Stomach (tissue), 9 donors: ENCODE data around the gene ZNF716. TPM values are rescaled to one million over a fixed set of nuclear protein-coding genes. Genes with fewer than 3 reads are reported as not detected.
"Not testable (repeated sequence)": the region's sequence is repeated elsewhere in the genome, so short reads cannot be mapped to it uniquely, and the experiment has no call there.

Experiments
- DNase-seq, 2 donors: peaks; one replicate each; pipeline versions ENCODE4 v3.0.0 to v3.0.0-alpha.2; 2013 to 2019
- H3K27ac ChIP-seq, 5 donors: fragments of 200-600 bp in 4 of 5; sonication (generic) in 4 of 5; one replicate each; pipeline ENCODE4 v1.5.1; 2013 to 2019; ENCODE audit warnings: mild to moderate bottlenecking in 1 of 5, moderate library complexity in 1 of 5
- H3K27me3 ChIP-seq, 3 donors: fragments of 200-600 bp; sonication (generic); one replicate each; pipeline ENCODE4 v1.5.1; 2017 to 2019; ENCODE audit warnings: mixed run types in 1 of 3
- H3K36me3 ChIP-seq, 4 donors: fragments of 200-600 bp; sonication (generic); 1 replicate in 3 of 4; 2 replicates in 1 of 4; pipeline ENCODE4 v1.5.1; 2016 to 2019
- H3K4me1 ChIP-seq, 4 donors: fragments of 200-600 bp; sonication (generic); one replicate each; pipeline ENCODE4 v1.5.1; 2016 to 2019
- H3K4me3 ChIP-seq, 4 donors: fragments of 200-600 bp; sonication (generic) in 3 of 4; one replicate each; pipeline ENCODE4 v1.5.1; 2016 to 2019; ENCODE audit warnings: mild to moderate bottlenecking in 1 of 4
- H3K9me3 ChIP-seq, 4 donors: fragments of 200-600 bp; sonication (generic); one replicate each; pipeline ENCODE4 v1.5.1; 2016 to 2019
- CTCF ChIP-seq, 7 experiments: fragments of 450-650 bp in 4 of 7; fragments of 200-600 bp in 3 of 7; sonication (generic) in 3 of 7; IDR thresholded peaks; one replicate each; pipeline ENCODE4 v1.5.1; 2016 to 2019; ENCODE audit warnings: antibody characterized with exemption in 7 of 7, control low read depth in 2 of 7, mild to moderate bottlenecking in 1 of 7
- EP300 ChIP-seq: sonication (generic); formaldehyde crosslinking; IDR thresholded peaks from one replicate; pipeline ENCODE4 v1.6.1; 2017; ENCODE audit warnings: antibody characterized with exemption
- POLR2A ChIP-seq, 4 donors: fragments of 450-650 bp; IDR thresholded peaks; one replicate each; pipeline ENCODE4 v1.6.1; 2016; ENCODE audit warnings: antibody characterized with exemption in 4 of 4, control low read depth in 2 of 4, mild to moderate bottlenecking in 1 of 4, moderate library complexity in 1 of 4
- POLR2AphosphoS5 ChIP-seq, 3 donors: sonication (generic); formaldehyde crosslinking; IDR thresholded peaks; one replicate each; pipeline ENCODE4 v1.6.1; 2016; ENCODE audit warnings: antibody characterized with exemption in 3 of 3
- WGBS, 5 donors: extraction: QIAGEN DNeasy Blood & Tissue Kit in 3 of 5; methylation state at CpG; one replicate each; pipeline versions ENCODE4 v1.1.5 to v1.1.7; 2013 to 2018; 5-methylcytosine and 5-hydroxymethylcytosine counted together
- intact Hi-C: fragments of 100-400 bp; cut with DNase I; formaldehyde crosslinking; loops from one replicate; pipeline ENCODE4 v1.15.1; 2023; ENCODE audit warnings: low total_unique reads
- polyA plus RNA-seq, 3 donors: library from polyadenylated mRNA; stranded (reverse); fragments of 200-250 nt; gene quantifications; one replicate each; pipeline ENCODE4 v1.2.3, GENCODE V29; 2013
- total RNA-seq, 5 donors: library from RNA; depleted of rRNA; stranded (reverse); fragments of >200 nt; gene quantifications; one replicate each; pipeline versions ENCODE4 v1.1.0 to v1.2.3, GENCODE V29; 2014 to 2016
- donor health status: healthy with polysubstance abuse.
- donor health status: Bipolar disorder and iron deficiency.
- donor health status: healthy.

Gene ZNF716
- total and polyA plus RNA-seq, 8 donors: 0.18 TPM; not detected in 7

DNA sequence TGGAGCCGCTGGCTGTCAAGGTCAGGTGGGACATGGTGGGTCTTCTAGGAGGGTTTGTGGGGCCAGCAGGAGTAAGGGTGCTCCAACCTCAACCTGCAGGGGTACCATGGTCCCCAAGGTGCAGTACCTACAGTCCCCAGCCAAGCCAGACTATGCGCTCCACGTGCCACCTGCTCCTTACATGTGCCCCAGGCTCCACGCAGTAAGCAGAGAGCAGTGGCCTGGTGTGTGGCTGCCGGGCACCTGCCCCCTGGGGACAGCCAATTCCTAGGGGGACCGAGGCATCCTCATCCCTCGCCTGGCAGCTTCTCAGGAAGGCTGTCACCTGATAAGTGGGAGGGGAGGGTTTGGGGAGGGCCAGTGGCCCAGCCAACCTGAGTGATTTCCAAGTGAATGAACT, 11.7 kb upstream of the ZNF716 start:
- no peak overlapping the region for H3K4me3 ChIP-seq
- H3K9me3 ChIP-seq: peaks cover 0 to 70% (median 60%) of the 10 kb centered on the region in 4 donors
- no peaks in the 10 kb centered on the region for H3K27me3 ChIP-seq
- WGBS, 5 donors: 67 to 100% (median 74%) methylated on average over 1 to 7 of the region's 7 CpGs
- H3K4me1 ChIP-seq: no peaks in the 10 kb centered on the region
- H3K27ac ChIP-seq: no peak overlapping the region
- no peak for DNase-seq
- H3K36me3 ChIP-seq: no peaks in the 10 kb centered on the region
- TF ChIP-seq CTCF (IDR thresholded peaks at IDR 0.05) (no peak), EP300 (no peak), POLR2AphosphoS5 (IDR thresholded peaks at IDR 0.05) (no peak), POLR2A (IDR thresholded peaks at IDR 0.05) (no peak)
- intact Hi-C loops: no loop called here

- DNase-seq: no peak
- Histone ChIP-seq H3K27me3 (no peaks in the 10 kb centered on the region), H3K4me3 (no peak overlapping the region), H3K9me3 (peaks cover 0 to 71% (median 63%) of the 10 kb centered on the region in 4 donors), H3K36me3 (no peaks in the 10 kb centered on the region), H3K4me1 (no peaks in the 10 kb centered on the region), H3K27ac (no peak overlapping the region)
- TF ChIP-seq POLR2AphosphoS5 (IDR thresholded peaks at IDR 0.05) (no peak), CTCF (IDR thresholded peaks at IDR 0.05) (no peak), POLR2A (IDR thresholded peaks at IDR 0.05) (no peak), EP300 (no peak)
- intact Hi-C loops: no loop called here
These were observed 6.4 kb upstream of the ZNF716 start for GRCh38 chr7:57443567-57443966.

DNA sequence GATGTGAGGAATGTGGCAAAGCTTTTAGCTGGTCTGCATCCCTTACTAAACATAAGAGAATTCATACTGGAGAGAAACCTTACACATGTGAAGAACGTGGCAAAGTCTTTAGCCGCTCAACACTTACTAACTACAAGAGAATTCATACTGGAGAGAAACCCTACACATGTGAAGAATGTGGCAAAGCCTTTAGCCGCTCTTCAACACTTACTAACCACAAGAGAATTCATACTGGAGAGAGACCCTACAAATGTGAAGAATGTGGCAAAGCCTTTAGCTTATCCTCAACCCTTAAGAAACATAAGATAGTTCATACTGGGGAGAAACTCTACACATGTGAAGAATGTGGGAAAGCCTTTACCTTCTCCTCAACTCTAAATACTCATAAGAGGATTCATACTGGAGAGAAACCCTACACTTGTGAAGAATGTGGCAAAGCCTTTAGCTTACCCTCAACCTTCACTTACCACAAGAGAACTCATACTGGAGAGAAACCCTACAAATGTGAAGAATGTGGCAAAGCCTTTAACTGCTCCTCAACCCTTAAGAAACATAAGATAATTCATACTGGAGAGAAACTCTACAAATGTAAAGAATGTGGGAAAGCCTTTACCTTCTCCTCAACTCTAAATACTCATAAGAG, 19.3 kb downstream of the ZNF716 start:
- intact Hi-C loops, H3K4me3 ChIP-seq, H3K4me1 ChIP-seq, H3K36me3 ChIP-seq, DNase-seq, H3K27me3 ChIP-seq, H3K27ac ChIP-seq: not testable (repeated sequence)
- H3K9me3 ChIP-seq: peaks cover 22 to 95% (median 68%) of the 10 kb centered on the region in 4 donors
- WGBS, 5 donors: 58 to 86% (median 73%) methylated on average over 3 of the region's 3 CpGs

GRCh38 chr7:57480304-57480703, 30.3 kb downstream of the ZNF716 start:
- H3K27me3 ChIP-seq, H3K27ac ChIP-seq, H3K4me3 ChIP-seq, intact Hi-C loops, DNase-seq, H3K4me1 ChIP-seq, H3K36me3 ChIP-seq: not testable (repeated sequence)
- H3K9me3 ChIP-seq: peaks cover 0 to 63% (median 31%) of the 10 kb centered on the region in 4 donors

GRCh38 chr7:57485022-57485421, 35.0 kb downstream of the ZNF716 start:
- H3K27me3 ChIP-seq, DNase-seq, H3K4me1 ChIP-seq, H3K4me3 ChIP-seq, H3K27ac ChIP-seq, H3K36me3 ChIP-seq, intact Hi-C loops: not testable (repeated sequence)
- 80 to 91% (median 86%) methylated on average over 20 to 21 of the region's 21 CpGs for WGBS, 5 donors
- peaks cover 9 to 69% (median 51%) of the 10 kb centered on the region in 4 donors for H3K9me3 ChIP-seq

DNA sequence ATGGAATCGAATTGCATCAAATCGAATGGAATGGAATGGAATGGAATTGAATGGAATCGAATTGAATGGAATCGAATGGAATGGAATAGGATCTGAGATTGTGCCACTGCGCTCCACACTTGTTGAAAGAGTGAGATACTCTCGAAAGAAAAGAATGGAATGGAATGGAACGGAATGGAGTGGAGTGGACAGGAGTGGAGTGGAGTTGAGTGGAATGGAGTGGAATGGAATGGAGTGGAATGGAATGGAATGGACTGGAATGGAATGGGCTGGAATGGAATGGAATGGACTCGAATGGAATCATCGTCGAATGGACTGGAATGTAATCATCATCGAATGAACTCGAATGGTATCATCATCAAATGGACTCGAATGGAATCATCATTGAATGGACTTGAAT, 38.0 kb downstream of the ZNF716 start:
- Histone ChIP-seq H3K9me3 (peaks cover 16 to 79% (median 59%) of the 10 kb centered on the region in 4 donors), H3K27me3 (no peaks in the 10 kb centered on the region), H3K27ac (no peak overlapping the region), H3K36me3 (no peaks in the 10 kb centered on the region), H3K4me3 (no peak overlapping the region), H3K4me1 (no peaks in the 10 kb centered on the region)
- 75 to 85% (median 83%) methylated on average over 13 of the region's 13 CpGs for WGBS, 5 donors
- TF ChIP-seq POLR2A (IDR thresholded peaks at IDR 0.05) (no peak), POLR2AphosphoS5 (IDR thresholded peaks at IDR 0.05) (no peak), EP300 (no peak), CTCF (IDR thresholded peaks at IDR 0.05) (no peak)
- no peak for DNase-seq
- intact Hi-C loops: no loop called here

GRCh38 chr7:57495111-57495510, 45.1 kb downstream of the ZNF716 start:
- peaks cover 9 to 74% (median 50%) of the 10 kb centered on the region in 4 donors for H3K9me3 ChIP-seq
- H3K4me1 ChIP-seq, H3K4me3 ChIP-seq, H3K27ac ChIP-seq, H3K27me3 ChIP-seq, DNase-seq, H3K36me3 ChIP-seq, intact Hi-C loops: not testable (repeated sequence)
- WGBS, 5 donors: 74 to 87% (median 78%) methylated on average over 8 of the region's 8 CpGs
